ENCODE results near the gene CGN. TPM values are rescaled to one million over a fixed set of nuclear protein-coding genes. Genes with fewer than 3 reads are reported as not detected.

CGN gene
- total RNA-seq, 4 donors from 2014 or later, result 0.44 to 0.98 TPM; not detected in 2

DNA sequence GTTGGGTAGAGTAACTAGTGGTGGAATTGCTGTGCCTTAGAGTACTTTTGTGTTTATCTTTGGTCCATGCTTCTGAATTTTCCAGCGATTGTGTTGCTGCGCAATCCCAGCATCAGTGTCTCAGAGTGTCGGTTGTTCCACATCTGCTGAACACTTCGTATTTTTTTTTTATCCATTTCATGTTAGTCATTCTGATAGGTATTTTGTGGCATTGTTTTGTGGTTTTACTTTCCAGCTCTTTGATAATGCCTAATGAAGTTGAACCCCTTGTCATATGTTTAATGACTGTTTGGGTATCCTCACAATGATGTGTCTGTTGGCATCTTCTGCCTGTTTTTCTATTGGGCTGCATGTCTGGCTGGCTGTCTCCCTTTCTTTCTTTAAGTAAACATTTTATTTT is 42.5 kb downstream of the CGN start:
- TF ChIP-seq, protein P1, sequence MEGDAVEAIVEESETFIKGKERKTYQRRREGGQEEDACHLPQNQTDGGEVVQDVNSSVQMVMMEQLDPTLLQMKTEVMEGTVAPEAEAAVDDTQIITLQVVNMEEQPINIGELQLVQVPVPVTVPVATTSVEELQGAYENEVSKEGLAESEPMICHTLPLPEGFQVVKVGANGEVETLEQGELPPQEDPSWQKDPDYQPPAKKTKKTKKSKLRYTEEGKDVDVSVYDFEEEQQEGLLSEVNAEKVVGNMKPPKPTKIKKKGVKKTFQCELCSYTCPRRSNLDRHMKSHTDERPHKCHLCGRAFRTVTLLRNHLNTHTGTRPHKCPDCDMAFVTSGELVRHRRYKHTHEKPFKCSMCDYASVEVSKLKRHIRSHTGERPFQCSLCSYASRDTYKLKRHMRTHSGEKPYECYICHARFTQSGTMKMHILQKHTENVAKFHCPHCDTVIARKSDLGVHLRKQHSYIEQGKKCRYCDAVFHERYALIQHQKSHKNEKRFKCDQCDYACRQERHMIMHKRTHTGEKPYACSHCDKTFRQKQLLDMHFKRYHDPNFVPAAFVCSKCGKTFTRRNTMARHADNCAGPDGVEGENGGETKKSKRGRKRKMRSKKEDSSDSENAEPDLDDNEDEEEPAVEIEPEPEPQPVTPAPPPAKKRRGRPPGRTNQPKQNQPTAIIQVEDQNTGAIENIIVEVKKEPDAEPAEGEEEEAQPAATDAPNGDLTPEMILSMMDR (IDR thresholded peaks at IDR 0.05; ENCODE audit: low read depth), result no peak

DNA sequence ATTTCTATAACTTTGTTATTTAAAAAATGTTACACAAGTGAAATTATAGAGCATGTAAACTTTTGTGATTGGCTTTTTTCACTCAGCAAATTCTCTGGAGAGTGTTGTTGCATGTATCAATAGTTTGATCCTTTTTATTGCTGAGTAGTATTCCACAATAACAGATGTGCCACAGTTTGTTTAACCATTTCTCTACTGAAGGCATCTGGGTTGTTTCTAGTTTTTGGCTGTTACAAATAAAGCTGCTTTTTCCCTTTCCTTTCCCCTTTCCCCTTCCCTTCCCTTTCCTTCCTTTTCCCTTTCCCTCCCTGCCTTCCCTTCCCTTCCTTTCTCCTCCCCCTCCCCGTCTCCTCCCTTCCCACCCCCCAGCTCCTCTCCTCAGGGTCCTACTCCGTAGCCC is 44.9 kb downstream of the CGN start:
- TF ChIP-seq, protein P1 (IDR thresholded peaks at IDR 0.05; ENCODE audit: low read depth), result no peak

DNA sequence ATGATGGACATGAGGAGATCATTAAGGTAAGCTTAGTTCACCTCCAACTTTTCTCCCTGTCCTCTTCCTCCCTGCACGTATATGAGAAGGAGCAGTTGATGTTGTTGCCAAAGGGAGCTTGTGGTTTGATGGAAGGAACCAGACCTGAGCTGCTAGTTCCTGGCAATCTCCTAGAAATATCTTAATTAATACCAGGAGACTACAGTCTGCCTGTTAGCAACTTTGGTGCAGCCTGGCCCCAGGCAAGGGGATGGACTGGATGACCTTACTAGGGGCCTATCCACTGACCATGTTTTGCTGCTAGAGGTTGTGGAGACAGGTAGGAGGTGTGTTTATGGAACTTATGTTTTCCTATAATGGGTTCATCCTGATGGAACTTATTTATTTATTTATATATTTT is 51.5 kb downstream of the CGN start:
- TF ChIP-seq, protein P1 (IDR thresholded peaks at IDR 0.05; ENCODE audit: low read depth), result no peak

DNA sequence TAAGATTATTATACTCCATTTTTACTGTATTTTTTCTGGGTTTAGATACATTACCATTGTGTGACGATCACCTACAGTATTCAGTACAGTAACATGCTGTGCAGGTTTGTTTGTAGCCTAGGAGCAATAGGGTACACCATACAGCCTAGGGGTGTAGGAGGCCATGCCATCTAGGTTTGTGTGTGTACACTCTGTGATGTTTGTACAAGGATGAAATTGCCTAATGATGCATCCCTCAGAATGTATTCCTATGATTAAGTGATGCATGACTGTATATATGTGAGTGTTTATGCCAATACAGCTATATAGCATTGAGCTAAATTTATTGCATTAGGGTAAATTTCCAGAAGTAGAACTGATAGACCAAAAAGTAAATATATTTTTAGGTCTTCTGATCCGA is 52.2 kb downstream of the CGN start:
- TF ChIP-seq, protein P1 (IDR thresholded peaks at IDR 0.05; ENCODE audit: low read depth), result no peak

DNA sequence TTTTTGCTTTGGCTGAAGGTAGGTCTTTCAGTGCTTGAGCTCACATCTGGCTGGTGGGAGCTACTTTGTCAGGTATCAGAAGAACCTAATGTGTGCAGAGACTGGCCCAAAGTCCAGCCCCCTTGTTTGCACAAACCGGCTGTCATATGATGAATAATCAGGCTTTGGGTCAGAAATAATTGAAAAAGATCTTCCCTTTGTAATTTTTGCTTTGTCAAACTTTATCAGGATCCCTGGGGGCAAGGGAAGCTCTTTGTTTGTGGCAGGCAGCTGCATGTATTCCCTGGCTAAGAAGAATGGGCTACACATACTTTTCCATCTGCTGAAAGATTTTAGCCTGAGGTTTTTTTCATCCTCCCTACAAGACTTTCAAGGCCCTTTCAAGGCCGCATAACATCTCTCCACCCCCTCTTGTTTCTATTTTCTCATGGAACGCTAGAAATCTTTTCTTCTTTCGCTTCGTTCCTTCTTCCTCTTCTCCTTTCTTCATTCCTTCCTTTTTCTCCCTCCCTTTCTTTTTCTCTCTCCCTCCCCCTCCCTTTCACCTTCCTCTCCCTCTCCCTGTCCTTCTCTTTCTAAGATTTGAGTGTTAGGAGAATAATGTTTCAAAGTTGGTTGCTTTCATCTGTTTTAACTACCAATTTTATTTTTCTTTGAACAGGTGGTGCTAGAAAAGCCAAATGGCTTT is 54.5 kb downstream of the CGN start:
- TF ChIP-seq, protein P1 (IDR thresholded peaks at IDR 0.05; ENCODE audit: low read depth), result no peak

DNA sequence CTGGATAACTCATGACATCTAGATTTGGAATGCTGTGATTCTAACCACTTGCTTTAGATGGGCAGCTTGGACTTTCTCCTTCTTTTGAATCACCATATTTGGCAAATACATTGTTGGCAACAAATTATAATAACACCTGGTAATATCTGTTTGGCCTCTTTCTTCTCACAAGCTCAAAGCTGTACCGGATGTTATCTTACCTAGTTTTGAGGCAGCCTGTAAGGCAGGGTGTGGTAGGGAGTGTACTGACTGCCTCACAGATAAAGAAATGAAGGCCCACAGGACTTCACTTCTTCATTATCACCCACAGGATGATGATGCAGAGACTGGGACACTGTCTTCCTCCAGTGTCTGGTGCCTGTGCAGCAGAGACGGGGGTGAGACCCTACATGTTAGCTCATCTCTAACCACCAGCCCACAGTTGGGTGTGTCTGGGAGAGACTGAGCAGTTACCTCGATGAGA is 57.5 kb downstream of the CGN start:
- TF ChIP-seq, protein P1 (IDR thresholded peaks at IDR 0.05; ENCODE audit: low read depth), result no peak

DNA sequence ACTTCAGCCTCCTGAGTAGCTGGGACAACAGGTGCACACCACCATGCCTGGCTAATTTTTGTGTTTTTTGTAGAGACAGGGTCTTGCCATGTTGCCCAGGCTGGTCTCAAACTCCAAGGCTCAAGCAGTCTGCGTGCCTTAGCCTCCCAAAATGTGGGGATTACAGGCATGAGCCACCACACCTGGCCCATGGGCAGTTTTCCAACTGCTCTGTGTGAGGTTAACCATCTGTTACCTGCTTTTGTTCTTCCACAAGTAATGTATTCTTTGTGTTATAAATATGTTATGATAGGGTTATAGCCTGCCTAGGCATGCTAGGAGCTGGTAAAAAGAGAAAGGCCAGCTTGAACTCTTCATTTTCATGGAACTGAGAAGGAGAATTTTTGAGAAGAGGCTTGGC is 59.6 kb downstream of the CGN start:
- TF ChIP-seq, protein P1 (IDR thresholded peaks at IDR 0.05; ENCODE audit: low read depth), result no peak
